GM19023 (cell line): Measurements from ENCODE around the gene PLB1.

Experiments
- ATAC-seq: cut with Tn5 transposase; IDR thresholded peaks from one replicate; pipeline ENCODE4 v1.9.1; 2021; ENCODE audit warnings: mild to moderate bottlenecking, moderate library complexity; ENCODE audit not compliant: unreplicated experiment

PLB1 gene

GRCh38 chr2:28495551-28496250 lies at the start of gene PLB1:
Gene PLB1 (plus strand): TSS chr2:28496060. CDS start chr2:28496115, 55 bp downstream.
- no peak for ATAC-seq

GRCh38 chr2:28446531-28446930 lies 49.3 kb upstream of the PLB1 start:
- ATAC-seq, result no peak

GRCh38 chr2:28447086-28447485 lies 48.8 kb upstream of the PLB1 start:
- no peak for ATAC-seq

GRCh38 chr2:28447943-28448792 lies 47.7 kb upstream of the PLB1 start:
- ATAC-seq, result no peak

- no peak for ATAC-seq
Observed at GRCh38 chr2:28448793-28449100, 47.1 kb upstream of the PLB1 start.

- ATAC-seq, result no peak
Observed at GRCh38 chr2:28449126-28449487, 46.8 kb upstream of the PLB1 start.

- ATAC-seq, result no peak
Observed at GRCh38 chr2:28449488-28450395, 46.1 kb upstream of the PLB1 start.

- ATAC-seq, result no peak
Observed at GRCh38 chr2:28450901-28451565, 44.8 kb upstream of the PLB1 start.

GRCh38 chr2:28451793-28452533 lies 43.9 kb upstream of the PLB1 start:
- no peak for ATAC-seq

- no peak for ATAC-seq
Observed at GRCh38 chr2:28452534-28453081, 43.3 kb upstream of the PLB1 start.

- ATAC-seq, result no peak
Observed at GRCh38 chr2:28453396-28453795, 42.5 kb upstream of the PLB1 start.

- no peak for ATAC-seq
Observed at GRCh38 chr2:28454016-28454930, 41.6 kb upstream of the PLB1 start.

- no peak for ATAC-seq
Observed at GRCh38 chr2:28457237-28457636, 38.6 kb upstream of the PLB1 start.

GRCh38 chr2:28461056-28461455 lies 34.8 kb upstream of the PLB1 start:
- no peak for ATAC-seq

- no peak for ATAC-seq
Observed at GRCh38 chr2:28462122-28462521, 33.7 kb upstream of the PLB1 start.

GRCh38 chr2:28463211-28463816 lies 32.5 kb upstream of the PLB1 start:
- ATAC-seq, result no peak

GRCh38 chr2:28463893-28464292 lies 32.0 kb upstream of the PLB1 start:
- no peak for ATAC-seq

- ATAC-seq, result no peak
Observed at GRCh38 chr2:28465148-28465885, 30.5 kb upstream of the PLB1 start.
